Peyer's patch (tissue), 4 donors: ENCODE results near the gene KLHL22.

Experiments
- CTCF ChIP-seq, 6 experiments: fragments of 450-650 bp in 4 of 6; fragments of 200-600 bp in 2 of 6; sonication (generic) in 1 of 6; IDR thresholded peaks; one replicate each; pipeline ENCODE4 v1.5.1; 2017 to 2019; ENCODE audit warnings: antibody characterized with exemption in 6 of 6, mild to moderate bottlenecking in 3 of 6, moderate library complexity in 1 of 6
- POLR2A ChIP-seq, 2 donors: fragments of 450-650 bp; IDR thresholded peaks; one replicate each; pipeline ENCODE4 v1.5.1; 2017; ENCODE audit warnings: antibody characterized with exemption in 2 of 2, mild to moderate bottlenecking in 2 of 2, moderate library complexity in 2 of 2

GRCh38 chr22:20438427-20438677 is 57.2 kb downstream of the KLHL22 start:
- TF ChIP-seq CTCF (IDR thresholded peaks at IDR 0.05) (no peak), POLR2A (IDR thresholded peaks at IDR 0.05) (no peak)
